Esophagus muscularis mucosa (tissue), 4 donors: ENCODE results near the gene NT5DC1. TPM values are rescaled to one million over a fixed set of nuclear protein-coding genes. Genes with fewer than 3 reads are reported as not detected.

Experiments
- DNase-seq: peaks from one replicate; pipeline ENCODE4 v3.0.0-alpha.2; 2017; ENCODE audit errors: extremely low spot score
- H3K27ac ChIP-seq, 4 donors: fragments of 200-600 bp; sonication (generic); replicated peaks in 1 of 4; 1 replicate in 3 of 4; 2 replicates in 1 of 4; pipeline ENCODE4 v1.5.1; 2016 to 2019; ENCODE audit warnings: mild to moderate bottlenecking in 1 of 4
- H3K27me3 ChIP-seq, 4 donors: fragments of 200-600 bp; sonication (generic); one replicate each; pipeline versions ENCODE4 v1.5.1 to v1.6.0; 2016 to 2019
- H3K36me3 ChIP-seq, 4 donors: fragments of 200-600 bp; sonication (generic); one replicate each; pipeline ENCODE4 v1.5.1; 2016 to 2019
- H3K4me1 ChIP-seq, 4 donors: fragments of 200-600 bp; sonication (generic); one replicate each; pipeline ENCODE4 v1.5.1; 2016 to 2019
- H3K4me3 ChIP-seq, 4 donors: fragments of 200-600 bp; sonication (generic); 1 replicate in 2 of 4; 2 replicates in 2 of 4; pipeline ENCODE4 v1.5.1; 2016 to 2019; ENCODE audit warnings: mild to moderate bottlenecking in 4 of 4, moderate library complexity in 1 of 4
- H3K9me3 ChIP-seq, 4 donors: fragments of 200-600 bp; sonication (generic); 1 replicate in 3 of 4; 2 replicates in 1 of 4; pipeline ENCODE4 v1.5.1; 2016 to 2019
- CTCF ChIP-seq, 3 experiments: fragments of 200-600 bp in 2 of 3; fragments of 450-650 bp in 1 of 3; sonication (generic) in 2 of 3; IDR thresholded peaks; one replicate each; pipeline ENCODE4 v1.5.1; 2017 to 2019; ENCODE audit warnings: antibody characterized with exemption in 3 of 3, mild to moderate bottlenecking in 2 of 3, moderate library complexity in 1 of 3
- EP300 ChIP-seq: sonication (generic); formaldehyde crosslinking; IDR thresholded peaks from one replicate; pipeline ENCODE4 v1.6.1; 2017; ENCODE audit warnings: antibody characterized with exemption
- POLR2A ChIP-seq: fragments of 450-650 bp; IDR thresholded peaks from one replicate; pipeline ENCODE4 v1.6.1; 2017; ENCODE audit warnings: antibody characterized with exemption, moderate library complexity, mild to moderate bottlenecking, low read depth
- POLR2AphosphoS5 ChIP-seq, 2 donors: sonication (generic); formaldehyde crosslinking; IDR thresholded peaks; one replicate each; pipeline ENCODE4 v1.6.1; 2017; ENCODE audit warnings: antibody characterized with exemption in 2 of 2
- WGBS: methylation state at CpG from one replicate; pipeline ENCODE4 v1.1.5; 2018; 5-methylcytosine and 5-hydroxymethylcytosine counted together
- intact Hi-C: fragments of 100-400 bp; cut with DNase I; formaldehyde crosslinking; loops from one replicate; pipeline ENCODE4 v1.15.1; 2023
- total RNA-seq, 4 donors: library from RNA; depleted of rRNA; stranded (reverse); fragments of >200 nt; gene quantifications; one replicate each; pipeline versions ENCODE4 v1.1.0 to v1.2.1, GENCODE V29; 2016

The NT5DC1 gene
- total RNA-seq, 4 donors from 2014 or later: 4.1 to 8.4 (median 6.7) TPM

- peak within 1 kb of the TSS; percentile 94 to 96 (median 95) for H3K27ac ChIP-seq
- WGBS: 1% methylated on average over 41 of the region's 53 CpGs
- peak within 1 kb of the TSS; percentile 94 to 99 (median 97) for H3K4me3 ChIP-seq
- no peaks in the 10 kb centered on the region for H3K9me3 ChIP-seq
- H3K36me3 ChIP-seq: peaks cover 0 to 6% (median under 1%) of the 10 kb centered on the region in 4 donors
- H3K27me3 ChIP-seq: no peaks in the 10 kb centered on the region
- H3K4me1 ChIP-seq: peaks cover 42 to 61% (median 58%) of the 10 kb centered on the region in 4 donors
- TF ChIP-seq EP300: no peak
- peak; percentile 48 for TF ChIP-seq POLR2A
- TF ChIP-seq POLR2AphosphoS5 (IDR thresholded peaks at IDR 0.05): peak; percentile 96 to 97
- no peak for TF ChIP-seq CTCF (IDR thresholded peaks at IDR 0.05)
- intact Hi-C loops: no loop called here
- peak; percentile 97 for DNase-seq
Observed at GRCh38 chr6:116253505-116254296, 153.0 kb downstream of the NT5DC1 start, which contains the start of gene TSPYL4. Gene TSPYL4 (minus strand): TSS chr6:116254075. CDS start chr6:116254008, 67 bp downstream.

GRCh38 chr6:116254297-116255056, 153.8 kb downstream of the NT5DC1 start:
- Histone ChIP-seq H3K36me3 (peaks cover 0 to 10% (median 5%) of the 10 kb centered on the region in 4 donors), H3K27me3 (no peaks in the 10 kb centered on the region), H3K4me3 (peak overlapping the region; percentile 94 to 99 (median 97)), H3K9me3 (no peaks in the 10 kb centered on the region), H3K4me1 (peaks cover 42 to 54% (median 51%) of the 10 kb centered on the region in 4 donors), H3K27ac (peak overlapping the region; percentile 94 to 96 (median 95))
- TF ChIP-seq EP300 (no peak), CTCF (IDR thresholded peaks at IDR 0.05) (no peak), POLR2A (no peak), POLR2AphosphoS5 (IDR thresholded peaks at IDR 0.05) (no peak)
- intact Hi-C loops: no loop called here
- WGBS: 9% methylated on average over 4 of the region's 4 CpGs
- DNase-seq: no peak

- no peak for DNase-seq
- intact Hi-C loops: no loop called here
- no peak overlapping the region for H3K4me3 ChIP-seq
- H3K4me1 ChIP-seq: peaks cover 39 to 45% (median 43%) of the 10 kb centered on the region in 4 donors
- TF ChIP-seq CTCF (IDR thresholded peaks at IDR 0.05): no peak
- no peak for TF ChIP-seq POLR2A
- no peak for TF ChIP-seq POLR2AphosphoS5 (IDR thresholded peaks at IDR 0.05)
- no peak for TF ChIP-seq EP300
- WGBS: 44% methylated on average over 5 of the region's 5 CpGs
- H3K36me3 ChIP-seq: peaks cover 0 to 14% (median 5%) of the 10 kb centered on the region in 4 donors
- H3K27ac ChIP-seq: peak overlapping the region in 2 of 4 donors; percentile 95 to 96
- H3K9me3 ChIP-seq: no peaks in the 10 kb centered on the region
- H3K27me3 ChIP-seq: no peaks in the 10 kb centered on the region
Observed at GRCh38 chr6:116255246-116255800, 154.7 kb downstream of the NT5DC1 start.

- TF ChIP-seq POLR2AphosphoS5 (IDR thresholded peaks at IDR 0.05): no peak
- TF ChIP-seq EP300: no peak
- TF ChIP-seq POLR2A: no peak
- TF ChIP-seq CTCF (IDR thresholded peaks at IDR 0.05): no peak
- no peak for DNase-seq
- Histone ChIP-seq H3K27ac (no peak overlapping the region), H3K27me3 (no peaks in the 10 kb centered on the region), H3K36me3 (peaks cover 0 to 14% (median 5%) of the 10 kb centered on the region in 4 donors), H3K9me3 (no peaks in the 10 kb centered on the region), H3K4me3 (no peak overlapping the region), H3K4me1 (peaks cover 26 to 32% (median 29%) of the 10 kb centered on the region in 4 donors)
- WGBS: 97% methylated on average over 1 of the region's 1 CpG
- intact Hi-C loops: no loop called here
Observed at GRCh38 chr6:116256694-116257093, 156.0 kb downstream of the NT5DC1 start.
